Stimulated activated CD4-positive, alpha-beta T cell treated with anti-CD3 and anti-CD28 coated beads, Interleukin-1b, Interleukin-23, amount 100 ng/mL, for 24 hours (primary cell): ENCODE data around the gene AVPR2.
A peak's percentile ranks its signal among the peaks of the same experiment; 100 is the strongest.

Source experiments
- DNase-seq, 4 experiments: peaks; one replicate each; pipeline ENCODE4 v3.0.0-alpha.2; 2020; ENCODE audit warnings: low read depth in 4 of 4, low spot score in 1 of 4

AVPR2 gene

GRCh38 chrX:153930011-153930910 is 25.8 kb downstream of the AVPR2 start:
- DNase-seq, result no peak

DNA sequence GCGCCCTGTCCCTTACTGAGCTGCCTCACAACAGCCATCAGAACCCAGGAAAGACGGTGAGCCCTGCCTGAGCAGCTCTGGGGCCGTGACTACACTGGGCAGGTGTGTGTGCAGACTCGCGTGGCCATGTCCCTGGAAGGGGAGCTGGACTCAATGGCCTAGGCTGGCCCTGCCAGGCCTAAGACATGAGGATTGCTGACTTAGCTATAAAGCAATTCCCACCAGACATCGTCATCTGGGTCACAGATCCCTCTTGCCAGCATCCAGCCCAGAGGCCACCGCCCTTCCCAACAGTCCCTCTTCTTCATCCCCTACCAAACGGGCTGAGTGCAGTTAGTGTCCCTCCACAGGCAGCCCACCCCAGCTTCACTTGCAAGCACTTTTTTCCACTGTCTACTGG is 26.7 kb downstream of the AVPR2 start:
- no peak for DNase-seq

DNA sequence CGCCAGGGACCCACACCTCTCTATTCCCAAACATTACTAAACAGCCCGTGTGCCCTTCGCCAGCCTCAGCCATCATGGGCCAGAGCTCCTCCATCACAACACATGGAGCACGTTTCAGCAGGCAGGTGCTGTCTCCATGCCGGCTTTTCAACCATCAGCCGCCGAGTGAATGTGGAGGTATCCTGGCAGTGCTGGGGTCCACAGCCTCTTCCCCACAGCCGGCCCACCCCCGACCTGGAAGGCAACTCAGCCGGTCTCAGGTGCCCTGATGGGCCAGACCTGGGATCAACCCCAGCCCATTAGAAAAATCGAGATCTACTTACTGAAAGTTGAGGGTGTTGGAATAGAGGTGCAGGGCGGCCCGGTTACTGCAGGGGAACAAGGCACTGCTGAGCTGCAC is 27.3 kb downstream of the AVPR2 start:
- DNase-seq, result no peak

DNA sequence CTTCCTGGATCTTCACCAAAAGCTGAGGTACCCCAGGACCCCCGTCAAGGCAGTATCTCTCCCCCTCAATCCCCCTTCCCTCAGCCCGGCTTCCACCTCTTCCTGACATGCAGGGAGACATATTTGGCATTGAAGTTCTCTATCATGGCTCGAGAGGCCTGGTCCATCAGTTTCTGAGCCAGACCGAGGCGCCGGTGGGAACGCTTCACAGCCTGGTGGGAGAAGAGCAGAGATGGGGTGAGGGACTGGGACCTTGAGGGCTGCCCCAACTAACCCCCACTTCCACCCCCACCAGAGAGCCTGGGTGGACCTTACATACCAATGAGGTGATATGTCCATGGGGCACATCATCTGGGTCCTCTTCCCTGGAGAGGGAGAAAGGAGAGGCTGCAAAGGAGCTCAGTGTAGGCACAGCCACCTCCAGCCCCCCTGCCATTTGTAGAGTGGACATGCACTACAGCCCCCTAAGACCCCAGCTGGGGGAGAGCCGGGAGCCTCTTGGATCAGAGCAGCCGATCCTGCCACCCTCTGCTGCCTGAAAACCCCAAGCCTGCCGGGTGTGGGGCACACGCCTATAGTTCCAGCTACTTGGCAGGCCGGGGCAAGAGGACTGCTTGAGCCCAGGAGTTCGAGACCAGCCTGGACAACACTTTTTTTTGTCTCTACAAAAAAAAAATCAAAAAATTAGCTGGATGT is 27.9 kb downstream of the AVPR2 start:
- no peak for DNase-seq

- no peak for DNase-seq
Measured at GRCh38 chrX:153933748-153934147, 29.3 kb downstream of the AVPR2 start.

- DNase-seq, result no peak
Measured at GRCh38 chrX:153934148-153934761, 29.8 kb downstream of the AVPR2 start.

GRCh38 chrX:153934762-153935325 is 30.4 kb downstream of the AVPR2 start, which contains the start of gene NAA10:
NAA10 (minus strand) TSS chrX:153935037; CDS start chrX:153934904, 133 bp downstream.
- peak in 2 of 4 experiments; percentile 44 to 63 for DNase-seq

DNA sequence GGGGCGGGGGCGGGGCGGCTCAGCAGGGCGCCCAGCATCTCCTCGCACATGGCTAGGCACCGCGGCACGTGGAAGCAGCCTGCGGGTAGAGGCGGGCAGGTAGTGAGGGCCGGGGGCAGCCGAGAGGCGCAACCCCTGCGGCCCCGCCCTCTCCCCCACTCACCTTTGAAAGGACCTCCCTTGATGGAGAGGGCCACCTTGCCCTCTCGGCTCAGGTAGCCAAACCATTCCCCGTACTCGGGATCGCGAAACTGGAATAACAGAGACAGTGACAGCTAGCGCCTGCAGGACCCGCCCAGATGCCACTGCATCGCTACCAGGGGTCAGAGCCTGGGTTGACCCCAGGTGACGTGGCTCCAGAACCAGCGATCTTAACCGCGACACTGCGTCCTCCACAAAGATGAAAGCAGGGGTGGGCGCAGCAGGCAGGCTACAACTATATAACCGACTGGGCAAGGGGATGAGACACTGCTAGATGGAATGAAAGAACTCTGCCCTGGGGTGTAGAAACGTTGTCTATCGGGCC is 30.9 kb downstream of the AVPR2 start:
- DNase-seq, result no peak

GRCh38 chrX:153937056-153937455 is 32.6 kb downstream of the AVPR2 start:
- no peak for DNase-seq

DNA sequence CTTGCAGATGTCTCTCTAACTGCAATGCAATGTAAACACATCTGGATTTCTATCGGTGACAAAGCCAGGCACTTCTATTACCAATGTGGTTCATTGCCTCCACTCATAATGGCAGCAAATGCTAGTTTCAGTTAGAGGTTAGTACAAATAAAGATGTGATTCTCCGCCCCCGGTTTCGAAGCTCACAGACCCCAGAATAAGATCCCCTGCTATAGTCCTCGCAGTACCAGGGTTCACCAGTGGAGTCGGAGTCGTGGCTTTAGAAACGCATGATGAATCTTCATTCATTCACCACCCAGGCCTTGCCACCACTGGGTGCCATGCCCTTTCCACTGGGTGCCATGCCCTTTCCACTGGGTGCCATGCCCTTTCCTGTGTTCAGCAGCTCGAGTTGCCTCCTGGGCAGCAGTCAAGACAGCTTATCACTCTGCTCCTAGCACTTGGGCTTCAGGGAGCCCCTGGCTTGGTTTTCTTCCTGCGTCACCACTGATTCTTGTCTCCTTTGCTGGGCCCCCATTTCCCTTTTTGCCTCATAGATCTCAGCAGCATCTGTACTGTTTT is 33.8 kb downstream of the AVPR2 start:
- DNase-seq, result no peak

GRCh38 chrX:153939573-153939972 is 35.1 kb downstream of the AVPR2 start:
- no peak for DNase-seq

GRCh38 chrX:153941336-153942252 is 37.1 kb downstream of the AVPR2 start:
- no peak for DNase-seq

- peak in 1 of 4 experiments; percentile 23 for DNase-seq
Measured at GRCh38 chrX:153944140-153944799, 39.8 kb downstream of the AVPR2 start, which contains the start of gene RENBP. RENBP (minus strand) TSS chrX:153944643; CDS start chrX:153944610, 33 bp downstream.

GRCh38 chrX:153944800-153945150 is 40.3 kb downstream of the AVPR2 start:
- DNase-seq, result no peak

GRCh38 chrX:153945956-153946943 is 41.8 kb downstream of the AVPR2 start:
- DNase-seq, result no peak

DNA sequence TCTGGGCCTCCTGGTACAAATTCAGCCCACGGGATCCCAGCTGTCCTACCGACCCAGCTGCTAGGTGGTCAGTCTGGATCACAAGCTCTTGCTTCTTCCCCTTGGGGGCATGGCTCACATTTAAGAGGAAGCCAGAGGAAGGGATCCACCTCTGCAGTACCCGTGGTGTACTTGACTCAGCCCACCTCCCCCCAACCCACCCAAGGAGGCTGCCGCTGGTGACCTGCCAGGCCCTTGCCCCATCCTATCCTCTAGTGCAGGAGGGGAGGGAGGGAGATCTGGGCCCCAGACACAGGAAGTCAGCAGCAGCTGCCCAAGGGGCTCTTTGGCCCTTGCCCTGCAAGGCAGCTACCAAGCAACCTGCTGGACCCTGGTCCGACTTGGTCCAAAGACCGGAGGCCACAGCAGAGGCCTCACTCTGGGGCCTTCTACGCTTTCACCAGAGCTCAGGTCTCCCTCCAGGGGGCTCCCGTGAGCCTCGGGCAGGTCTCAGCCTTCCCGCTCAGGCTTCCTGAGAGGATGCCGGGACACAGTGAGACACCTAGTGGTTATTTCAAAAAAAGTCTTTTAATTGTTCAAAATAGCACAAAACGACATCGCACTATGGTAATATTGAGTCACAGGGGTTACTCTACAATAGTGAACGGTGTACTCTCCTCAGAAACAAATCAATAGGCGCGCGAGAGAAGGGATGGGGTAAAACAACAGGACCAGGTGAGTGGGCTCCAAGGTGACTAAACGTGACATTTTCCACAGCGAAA is 42.7 kb downstream of the AVPR2 start:
- peak in 2 of 4 experiments; percentile 59 to 61 for DNase-seq

DNA sequence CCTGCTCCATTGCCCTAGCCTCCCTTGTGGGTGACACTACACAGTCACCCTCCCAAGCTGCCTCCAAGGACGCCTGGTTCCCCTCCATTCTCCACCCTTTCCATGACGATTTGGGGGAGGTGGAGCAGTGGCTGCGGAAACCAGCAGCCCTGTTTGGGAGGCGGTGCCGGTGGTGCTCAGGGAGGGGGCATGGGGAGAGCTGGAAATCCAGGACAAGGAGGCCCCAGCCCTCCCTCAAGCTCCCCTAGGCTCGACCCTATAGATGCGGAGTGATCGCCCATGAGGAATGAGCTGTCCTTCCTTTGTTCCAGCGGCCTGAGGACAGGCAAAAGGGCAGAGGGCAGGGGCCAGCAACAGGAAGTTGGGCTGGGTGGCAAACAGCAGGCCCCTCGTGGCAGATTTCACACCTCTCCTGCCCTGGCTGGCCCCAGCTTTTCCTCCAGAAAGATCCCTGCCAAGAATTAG is 43.6 kb downstream of the AVPR2 start:
- DNase-seq, result no peak
